Hepatocyte (in vitro differentiated cells): ENCODE measurements around the gene RADIL. TPM values are rescaled to one million over a fixed set of nuclear protein-coding genes. Genes with fewer than 3 reads are reported as not detected.

Experiments
- DNase-seq: peaks from one replicate; pipeline ENCODE4 v3.0.0-alpha.2; 2016; ENCODE audit warnings: low spot score
- H2AFZ ChIP-seq: fragments of 200-600 bp; sonication (generic); 2 replicates; pipeline ENCODE4 v1.6.0; 2016; ENCODE audit warnings: antibody characterized with exemption, mild to moderate bottlenecking
- H3K27ac ChIP-seq: fragments of 200-600 bp; sonication (generic); 2 replicates; pipeline ENCODE4 v1.5.1; 2016; ENCODE audit warnings: mild to moderate bottlenecking
- H3K27me3 ChIP-seq: fragments of 200-600 bp; sonication (generic); 2 replicates; pipeline ENCODE4 v1.6.1; 2016
- H3K36me3 ChIP-seq: fragments of 200-600 bp; sonication (generic); replicated peaks from 2 replicates; pipeline ENCODE4 v1.5.1; 2016; ENCODE audit warnings: low read depth; ENCODE audit not compliant: insufficient read depth
- H3K4me1 ChIP-seq: fragments of 200-600 bp; sonication (generic); 2 replicates; pipeline ENCODE4 v1.5.1; 2016; ENCODE audit warnings: mild to moderate bottlenecking, moderate library complexity; ENCODE audit not compliant: insufficient read depth
- H3K4me2 ChIP-seq: fragments of 200-600 bp; sonication (generic); 2 replicates; pipeline ENCODE4 v1.6.0; 2016
- H3K4me3 ChIP-seq: fragments of 200-600 bp; sonication (generic); 2 replicates; pipeline ENCODE4 v1.5.1; 2016; ENCODE audit warnings: mild to moderate bottlenecking
- H3K79me2 ChIP-seq: fragments of 200-600 bp; sonication (generic); 2 replicates; pipeline ENCODE4 v1.6.0; 2017; ENCODE audit warnings: mild to moderate bottlenecking
- H3K9me2 ChIP-seq: fragments of 200-600 bp; sonication (generic); replicated peaks from 2 replicates; pipeline ENCODE4 v1.6.0; 2017; ENCODE audit warnings: mild to moderate bottlenecking; ENCODE audit not compliant: insufficient read depth
- H3K9me3 ChIP-seq: fragments of 200-600 bp; sonication (generic); 2 replicates; pipeline ENCODE4 v1.5.1; 2016; ENCODE audit warnings: low read depth, mild to moderate bottlenecking
- H4K20me1 ChIP-seq: fragments of 200-600 bp; sonication (generic); 2 replicates; pipeline ENCODE4 v1.6.0; 2016; ENCODE audit warnings: mild to moderate bottlenecking; ENCODE audit not compliant: insufficient read depth, poor library complexity, severe bottlenecking
- EZH2 ChIP-seq: fragments of 200-600 bp; sonication (generic); IDR thresholded peaks from 2 replicates; pipeline ENCODE4 v1.6.1; 2016; ENCODE audit warnings: antibody characterized with exemption, mild to moderate bottlenecking, borderline replicate concordance
- EZH2phosphoT487 ChIP-seq: fragments of 200-600 bp; sonication (generic); IDR thresholded peaks from one replicate; pipeline ENCODE4 v1.6.1; 2018; ENCODE audit warnings: antibody characterized with exemption, mild to moderate bottlenecking, low read depth, moderate library complexity; ENCODE audit not compliant: unreplicated experiment, severe bottlenecking
- WGBS: methylation state at CpG from one replicate; pipeline ENCODE4 v1.1.6; 2016; ENCODE audit warnings: low lambda C conversion rate; ENCODE audit errors: missing lambda C conversion rate; 5-methylcytosine and 5-hydroxymethylcytosine counted together
- polyA plus RNA-seq: library from polyadenylated mRNA; unstranded; fragments of >200 nt; fragmentation: Nextera tagmentation; extraction: Ambion mirVana; gene quantifications from 2 replicates; pipeline ENCODE4 v1.2.1, GENCODE V29; 2016
- total RNA-seq: library from RNA; depleted of rRNA; stranded (reverse); fragments of >200 nt; gene quantifications from 2 replicates; pipeline ENCODE4 v1.2.3, GENCODE V29; 2014
- TF ChIP-seq, protein P1 (sequence below): fragments of 200-600 bp; sonication (generic); IDR thresholded peaks from 2 replicates; pipeline ENCODE4 v1.5.1; 2016; ENCODE audit warnings: antibody characterized with exemption, mild to moderate bottlenecking; ENCODE audit not compliant: poor library complexity

The RADIL gene
- total and polyA plus RNA-seq, 2 experiments from 2014 or later = 0.53 to 0.60 TPM

DNA sequence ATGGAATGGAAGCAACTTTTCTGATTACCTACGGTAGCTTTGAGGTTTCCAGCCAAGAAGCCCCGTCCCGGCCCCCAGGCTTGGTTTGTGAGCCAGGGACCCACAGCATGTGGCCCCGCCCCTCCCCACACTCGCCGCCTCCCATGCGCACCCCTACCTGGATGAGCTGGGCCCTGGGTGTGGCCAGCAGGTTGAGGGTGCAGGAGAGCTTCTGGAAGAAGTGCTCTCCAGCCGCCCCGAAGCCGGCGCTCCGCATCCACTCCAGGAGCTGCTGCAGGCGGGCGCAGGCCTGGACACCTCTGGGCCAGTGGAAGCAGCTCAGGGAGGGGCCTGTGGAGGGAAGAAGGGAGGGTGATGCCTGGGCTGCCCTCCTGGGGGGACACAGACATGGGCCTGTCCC, 68.4 kb downstream of the RADIL start:
- Histone ChIP-seq H4K20me1 (no peaks in the 10 kb centered on the region), H3K36me3 (no peaks in the 10 kb centered on the region), H3K27ac (no peak overlapping the region), H3K4me1 (no peaks in the 10 kb centered on the region), H2AFZ (no peak overlapping the region), H3K4me2 (no peak overlapping the region), H3K27me3 (no peaks in the 10 kb centered on the region), H3K9me2 (no peaks in the 10 kb centered on the region), H3K4me3 (no peak overlapping the region), H3K9me3 (no peaks in the 10 kb centered on the region), H3K79me2 (no peaks in the 10 kb centered on the region)
- no peak for TF ChIP-seq EZH2phosphoT487
- TF ChIP-seq, protein P1, sequence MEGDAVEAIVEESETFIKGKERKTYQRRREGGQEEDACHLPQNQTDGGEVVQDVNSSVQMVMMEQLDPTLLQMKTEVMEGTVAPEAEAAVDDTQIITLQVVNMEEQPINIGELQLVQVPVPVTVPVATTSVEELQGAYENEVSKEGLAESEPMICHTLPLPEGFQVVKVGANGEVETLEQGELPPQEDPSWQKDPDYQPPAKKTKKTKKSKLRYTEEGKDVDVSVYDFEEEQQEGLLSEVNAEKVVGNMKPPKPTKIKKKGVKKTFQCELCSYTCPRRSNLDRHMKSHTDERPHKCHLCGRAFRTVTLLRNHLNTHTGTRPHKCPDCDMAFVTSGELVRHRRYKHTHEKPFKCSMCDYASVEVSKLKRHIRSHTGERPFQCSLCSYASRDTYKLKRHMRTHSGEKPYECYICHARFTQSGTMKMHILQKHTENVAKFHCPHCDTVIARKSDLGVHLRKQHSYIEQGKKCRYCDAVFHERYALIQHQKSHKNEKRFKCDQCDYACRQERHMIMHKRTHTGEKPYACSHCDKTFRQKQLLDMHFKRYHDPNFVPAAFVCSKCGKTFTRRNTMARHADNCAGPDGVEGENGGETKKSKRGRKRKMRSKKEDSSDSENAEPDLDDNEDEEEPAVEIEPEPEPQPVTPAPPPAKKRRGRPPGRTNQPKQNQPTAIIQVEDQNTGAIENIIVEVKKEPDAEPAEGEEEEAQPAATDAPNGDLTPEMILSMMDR = no peak
- TF ChIP-seq EZH2 = no peak
- WGBS = 96% methylated on average over 13 of the region's 14 CpGs
- no peak for DNase-seq

GRCh38 chr7:4814433-4814832, 69.1 kb downstream of the RADIL start:
- H3K36me3 ChIP-seq = no peaks in the 10 kb centered on the region
- H2AFZ ChIP-seq = no peak overlapping the region
- no peaks in the 10 kb centered on the region for H3K9me2 ChIP-seq
- no peaks in the 10 kb centered on the region for H3K9me3 ChIP-seq
- no peaks in the 10 kb centered on the region for H3K27me3 ChIP-seq
- DNase-seq = no peak
- no peaks in the 10 kb centered on the region for H3K4me1 ChIP-seq
- no peak overlapping the region for H3K4me3 ChIP-seq
- no peaks in the 10 kb centered on the region for H3K79me2 ChIP-seq
- TF ChIP-seq, protein P1 = no peak
- no peak for TF ChIP-seq EZH2
- H3K27ac ChIP-seq = no peak overlapping the region
- H4K20me1 ChIP-seq = no peaks in the 10 kb centered on the region
- 83% methylated on average over 10 of the region's 14 CpGs for WGBS
- H3K4me2 ChIP-seq = no peak overlapping the region

GRCh38 chr7:4809666-4810065, 73.8 kb downstream of the RADIL start:
- no peak for DNase-seq
- TF ChIP-seq, protein P1 = no peak
- no peak for TF ChIP-seq EZH2
- no peak for TF ChIP-seq EZH2phosphoT487
- Histone ChIP-seq H3K9me2 (no peaks in the 10 kb centered on the region), H4K20me1 (no peaks in the 10 kb centered on the region), H3K4me3 (no peak overlapping the region), H3K36me3 (no peaks in the 10 kb centered on the region), H3K79me2 (no peaks in the 10 kb centered on the region), H2AFZ (no peak overlapping the region), H3K4me1 (no peaks in the 10 kb centered on the region), H3K27ac (no peak overlapping the region), H3K9me3 (no peaks in the 10 kb centered on the region), H3K4me2 (no peak overlapping the region), H3K27me3 (peaks cover 14% of the 10 kb centered on the region)
- WGBS = 96% methylated on average over 14 of the region's 14 CpGs

DNA sequence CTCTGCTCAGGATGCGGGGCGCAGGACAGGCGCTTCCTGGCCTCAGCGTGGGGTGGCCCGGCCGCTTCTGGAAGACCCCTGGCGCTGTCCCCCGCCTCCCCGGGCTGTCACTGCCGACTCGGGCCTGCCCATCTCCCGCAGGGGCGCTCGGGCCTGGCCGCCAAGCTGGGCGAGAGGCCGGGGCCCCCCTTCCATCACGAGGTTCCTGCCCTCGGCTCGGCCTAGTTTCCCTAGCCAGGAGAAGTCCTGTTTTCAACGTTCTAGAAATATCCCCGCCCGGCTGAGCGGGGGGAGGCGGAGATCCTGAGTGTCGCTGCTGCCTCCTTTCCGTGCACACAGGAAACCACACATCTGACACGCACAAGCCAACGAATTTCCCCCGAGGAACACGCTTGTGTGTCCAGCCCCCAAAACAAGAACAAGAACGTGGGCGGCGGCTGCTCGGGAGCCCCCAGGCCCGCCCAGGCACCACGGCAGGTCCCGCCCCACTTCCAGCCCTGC, 74.4 kb downstream of the RADIL start:
- Histone ChIP-seq H3K9me3 (no peaks in the 10 kb centered on the region), H3K4me3 (no peak overlapping the region), H3K36me3 (no peaks in the 10 kb centered on the region), H3K4me1 (no peaks in the 10 kb centered on the region), H4K20me1 (no peaks in the 10 kb centered on the region), H3K9me2 (no peaks in the 10 kb centered on the region), H3K27ac (no peak overlapping the region), H2AFZ (no peak overlapping the region), H3K79me2 (no peaks in the 10 kb centered on the region), H3K27me3 (peaks cover 14% of the 10 kb centered on the region), H3K4me2 (no peak overlapping the region)
- WGBS = 96% methylated on average over 27 of the region's 38 CpGs
- no peak for DNase-seq
- TF ChIP-seq EZH2phosphoT487 = no peak
- TF ChIP-seq, protein P1 = no peak
- no peak for TF ChIP-seq EZH2
